ENCODE results near the gene ATXN7L1. TPM values are rescaled to one million over a fixed set of nuclear protein-coding genes. Genes with fewer than 3 reads are reported as not detected.

The ATXN7L1 gene
- total RNA-seq, 6 experiments from 2014 or later: 7.1 to 15.7 (median 11.0) TPM

DNA sequence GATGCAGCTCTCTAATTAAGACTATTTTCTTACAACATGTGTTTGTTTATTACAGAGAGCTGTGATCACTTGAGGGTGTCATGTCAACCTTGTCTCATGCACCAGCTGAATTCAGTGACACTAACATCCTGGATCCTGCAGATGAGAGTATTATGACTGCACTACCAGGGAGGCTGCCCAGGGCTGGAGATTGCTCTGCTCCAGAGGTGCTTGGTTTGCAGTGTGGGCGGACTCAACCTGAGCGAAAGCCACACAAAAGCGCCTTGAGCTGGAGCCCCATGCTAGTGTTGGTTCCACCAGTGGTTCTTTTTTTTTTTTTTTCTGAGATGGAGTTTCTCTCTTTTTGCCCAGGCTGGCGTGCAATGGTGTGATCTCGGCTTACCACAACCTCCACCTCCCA is 33.8 kb upstream of the ATXN7L1 start:
- H3K4me3 ChIP-seq: no peak overlapping the region
- H3K4me1 ChIP-seq: peaks cover 0 to 15% (median 7%) of the 10 kb centered on the region in 4 donors
- 80% methylated on average over 1 of the region's 5 CpGs for WGBS (ENCODE audit: insufficient coverage, low coverage, low lambda C conversion rate, missing lambda C conversion rate)
- no peak for ATAC-seq
- H3K27me3 ChIP-seq: no peaks in the 10 kb centered on the region
- intact Hi-C loops (cut with DNase I): no loop called here
- no peak for DNase-seq
- TF ChIP-seq, protein P1, sequence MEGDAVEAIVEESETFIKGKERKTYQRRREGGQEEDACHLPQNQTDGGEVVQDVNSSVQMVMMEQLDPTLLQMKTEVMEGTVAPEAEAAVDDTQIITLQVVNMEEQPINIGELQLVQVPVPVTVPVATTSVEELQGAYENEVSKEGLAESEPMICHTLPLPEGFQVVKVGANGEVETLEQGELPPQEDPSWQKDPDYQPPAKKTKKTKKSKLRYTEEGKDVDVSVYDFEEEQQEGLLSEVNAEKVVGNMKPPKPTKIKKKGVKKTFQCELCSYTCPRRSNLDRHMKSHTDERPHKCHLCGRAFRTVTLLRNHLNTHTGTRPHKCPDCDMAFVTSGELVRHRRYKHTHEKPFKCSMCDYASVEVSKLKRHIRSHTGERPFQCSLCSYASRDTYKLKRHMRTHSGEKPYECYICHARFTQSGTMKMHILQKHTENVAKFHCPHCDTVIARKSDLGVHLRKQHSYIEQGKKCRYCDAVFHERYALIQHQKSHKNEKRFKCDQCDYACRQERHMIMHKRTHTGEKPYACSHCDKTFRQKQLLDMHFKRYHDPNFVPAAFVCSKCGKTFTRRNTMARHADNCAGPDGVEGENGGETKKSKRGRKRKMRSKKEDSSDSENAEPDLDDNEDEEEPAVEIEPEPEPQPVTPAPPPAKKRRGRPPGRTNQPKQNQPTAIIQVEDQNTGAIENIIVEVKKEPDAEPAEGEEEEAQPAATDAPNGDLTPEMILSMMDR (IDR thresholded peaks at IDR 0.05): no peak
- no peak for TF ChIP-seq POLR2A (IDR thresholded peaks at IDR 0.05)
- H3K36me3 ChIP-seq: no peaks in the 10 kb centered on the region
- H3K9me3 ChIP-seq: no peaks in the 10 kb centered on the region
- H3K27ac ChIP-seq: no peak overlapping the region

DNA sequence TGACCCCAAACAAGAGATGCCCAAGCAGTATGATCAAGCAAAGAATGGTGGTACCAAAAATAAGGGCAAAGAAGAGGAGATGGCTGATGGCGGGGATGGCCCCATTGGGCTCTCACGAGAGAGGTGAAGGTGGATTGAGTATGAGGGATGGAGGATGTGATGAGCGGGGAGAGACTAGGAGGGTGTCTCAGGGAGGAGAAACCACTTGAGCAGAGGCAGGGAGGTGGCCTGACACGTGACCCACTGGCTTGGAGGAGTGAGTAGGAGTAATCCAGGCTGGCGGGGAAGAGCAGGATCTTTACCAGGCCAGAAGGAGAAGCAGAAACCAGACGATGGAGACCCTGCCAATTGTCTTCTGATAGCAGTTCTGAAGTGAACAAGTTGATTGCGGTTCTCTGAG is 33.3 kb upstream of the ATXN7L1 start:
- WGBS (ENCODE audit: insufficient coverage, low coverage, low lambda C conversion rate, missing lambda C conversion rate): 81% methylated on average over 4 of the region's 7 CpGs
- TF ChIP-seq POLR2A (IDR thresholded peaks at IDR 0.05): no peak
- TF ChIP-seq, protein P1 (IDR thresholded peaks at IDR 0.05): no peak
- Histone ChIP-seq H3K9me3 (no peaks in the 10 kb centered on the region), H3K36me3 (no peaks in the 10 kb centered on the region), H3K4me1 (peaks cover 0 to 15% (median 7%) of the 10 kb centered on the region in 4 donors), H3K27me3 (no peaks in the 10 kb centered on the region), H3K27ac (no peak overlapping the region), H3K4me3 (no peak overlapping the region)
- DNase-seq (no peak), ATAC-seq (no peak)
- intact Hi-C loops (cut with DNase I): no loop called here

DNA sequence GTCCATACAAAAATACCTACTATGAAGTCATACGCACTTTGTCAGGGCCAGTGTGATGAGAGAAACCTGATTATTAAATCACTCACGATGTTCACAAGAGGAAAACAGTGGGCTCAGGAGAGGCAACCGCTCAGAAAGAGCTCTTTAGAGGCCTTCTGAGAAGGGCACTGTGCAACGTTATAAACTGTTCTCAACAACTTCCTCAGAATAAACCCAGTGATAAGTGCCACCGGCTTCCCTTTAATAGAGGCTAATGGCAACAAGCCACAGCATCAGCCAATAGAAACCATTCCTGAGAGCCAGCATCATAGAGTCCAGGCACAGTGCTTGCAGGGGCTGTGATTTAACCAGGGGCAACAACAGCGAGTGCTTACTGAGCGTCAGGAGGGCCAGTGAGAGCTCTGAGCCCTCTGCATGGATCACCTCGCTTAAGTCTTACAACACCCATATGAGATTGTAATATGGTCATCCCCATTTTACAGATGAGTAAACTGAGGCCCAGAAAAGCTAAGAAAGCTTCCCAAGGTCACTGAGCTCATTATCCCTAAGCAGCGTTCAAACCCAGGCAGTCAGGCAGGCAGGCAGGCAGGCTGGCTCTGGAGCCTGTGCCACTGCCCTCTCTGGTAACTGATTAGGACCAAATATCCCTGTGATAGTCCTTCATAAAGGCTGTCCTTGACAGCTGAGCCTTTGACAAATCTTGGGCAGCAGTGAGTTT is 30.9 kb upstream of the ATXN7L1 start:
- intact Hi-C loops (cut with DNase I): no loop called here
- H3K27me3 ChIP-seq: no peaks in the 10 kb centered on the region
- ATAC-seq (no peak), DNase-seq (no peak)
- 76% methylated on average over 9 of the region's 9 CpGs for WGBS (ENCODE audit: insufficient coverage, low coverage, low lambda C conversion rate, missing lambda C conversion rate)
- H3K36me3 ChIP-seq: no peaks in the 10 kb centered on the region
- no peaks in the 10 kb centered on the region for H3K4me1 ChIP-seq
- no peaks in the 10 kb centered on the region for H3K9me3 ChIP-seq
- H3K27ac ChIP-seq: no peak overlapping the region
- H3K4me3 ChIP-seq: no peak overlapping the region
- TF ChIP-seq POLR2A (IDR thresholded peaks at IDR 0.05): no peak
- TF ChIP-seq, protein P1 (IDR thresholded peaks at IDR 0.05): no peak

DNA sequence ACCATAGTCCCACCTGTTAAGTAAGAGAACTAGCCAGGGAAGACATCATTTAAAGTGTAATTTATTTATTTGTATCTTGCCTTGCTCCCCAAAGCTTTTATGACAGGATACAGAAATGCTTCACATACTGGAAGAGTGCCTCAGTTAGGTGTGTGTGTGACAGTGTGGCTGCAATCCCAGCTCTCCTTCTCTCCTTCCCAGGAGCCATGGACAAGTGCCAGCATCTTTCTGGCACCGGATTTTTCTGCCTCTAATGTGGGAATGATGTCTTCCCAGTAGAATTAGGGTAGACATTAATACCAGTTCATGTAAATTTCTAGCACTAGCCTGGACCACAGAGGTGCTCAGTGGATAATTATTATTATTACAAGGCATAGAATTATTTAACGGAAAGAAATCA is 30.3 kb upstream of the ATXN7L1 start:
- intact Hi-C loops (cut with DNase I): no loop called here
- 65% methylated on average over 2 of the region's 2 CpGs for WGBS (ENCODE audit: insufficient coverage, low coverage, low lambda C conversion rate, missing lambda C conversion rate)
- H3K36me3 ChIP-seq: no peaks in the 10 kb centered on the region
- no peak overlapping the region for H3K4me3 ChIP-seq
- TF ChIP-seq, protein P1 (IDR thresholded peaks at IDR 0.05): no peak
- ATAC-seq (no peak), DNase-seq (no peak)
- H3K27me3 ChIP-seq: no peaks in the 10 kb centered on the region
- no peaks in the 10 kb centered on the region for H3K4me1 ChIP-seq
- H3K9me3 ChIP-seq: no peaks in the 10 kb centered on the region
- no peak overlapping the region for H3K27ac ChIP-seq
